ENCODE results near the gene CCNG1.

Gene CCNG1

DNA sequence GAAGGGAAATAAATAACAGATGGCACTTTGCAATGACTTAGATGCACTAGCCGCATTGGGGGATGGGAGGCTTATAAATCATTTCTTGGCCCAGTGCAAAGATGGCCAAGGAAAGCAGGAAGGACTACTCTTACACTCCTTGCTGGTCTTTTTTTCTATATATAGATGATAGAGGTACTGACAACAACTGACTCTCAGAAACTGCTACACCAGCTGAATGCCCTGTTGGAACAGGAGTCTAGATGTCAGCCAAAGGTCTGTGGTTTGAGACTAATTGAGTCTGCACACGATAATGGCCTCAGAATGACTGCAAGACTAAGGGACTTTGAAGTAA, 1.7 kb downstream of the CCNG1 start:
- ChIA-PET CTCF (interaction anchor here (0.6 to 0.7 kb wide), 3 partner anchors 36 to 1897 kb away, joined by 3 to 8 read pairs (median 3); no protein-coding TSS in a partner anchor), POLR2A (ENCODE audit: low non-redundant PET) (interaction anchor here (0.5 kb wide), 1 partner anchor 16 kb away, joined by 3 read pairs; no protein-coding TSS in a partner anchor)
- no peak for DNase-seq (ENCODE audit: low spot score)
- peak overlapping the region; percentile 66 for H3K27ac ChIP-seq
- TF ChIP-seq CTCF (conservative IDR thresholded peaks at IDR 0.05; ENCODE audit: low read depth): no peak

DNA sequence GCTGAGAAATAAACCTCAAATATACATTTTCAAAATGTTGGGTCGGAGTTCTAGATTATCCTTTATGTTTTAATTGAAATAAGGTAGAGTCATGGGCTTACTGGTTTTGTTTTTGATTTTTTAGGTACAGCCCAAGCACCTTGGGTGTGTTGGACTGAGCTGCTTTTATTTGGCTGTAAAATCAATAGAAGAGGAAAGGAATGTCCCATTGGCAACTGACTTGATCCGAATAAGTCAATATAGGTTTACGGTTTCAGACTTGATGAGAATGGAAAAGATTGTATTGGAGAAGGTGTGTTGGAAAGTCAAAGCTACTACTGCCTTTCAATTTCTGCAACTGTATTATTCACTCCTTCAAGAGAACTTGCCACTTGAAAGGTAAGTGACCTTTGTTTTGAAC, 3.6 kb downstream of the CCNG1 start:
- CTCF ChIA-PET: interaction anchor here (0.6 kb wide), 1 partner anchor 93 kb away, joined by 4 read pairs; no protein-coding TSS in a partner anchor
- DNase-seq (ENCODE audit: low spot score): no peak
- TF ChIP-seq CTCF (conservative IDR thresholded peaks at IDR 0.05; ENCODE audit: low read depth): no peak
- H3K27ac ChIP-seq: no peak overlapping the region
- POLR2A ChIA-PET (ENCODE audit: low non-redundant PET): no interaction called here

DNA sequence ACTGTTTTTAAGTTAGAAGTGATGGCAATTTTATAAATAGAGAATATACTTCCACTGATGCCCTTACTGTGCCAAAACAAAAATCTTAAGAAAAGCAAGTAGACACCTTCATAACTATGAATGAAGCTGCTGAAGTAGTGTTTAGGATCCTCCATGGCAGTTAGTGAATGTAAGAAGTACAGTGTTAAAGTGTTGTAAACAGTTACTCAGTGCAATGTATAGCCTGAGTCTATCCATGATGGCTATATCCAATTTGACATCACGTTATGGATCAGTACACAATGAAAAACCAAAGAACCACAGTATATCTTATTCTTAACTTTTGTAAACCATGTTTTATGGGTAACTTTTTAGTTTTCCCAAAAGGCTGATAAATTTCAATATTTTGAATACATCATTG, 7.1 kb downstream of the CCNG1 start:
- DNase-seq (ENCODE audit: low spot score): no peak
- no peak overlapping the region for H3K27ac ChIP-seq
- POLR2A ChIA-PET (ENCODE audit: low non-redundant PET): no interaction called here
- CTCF ChIA-PET: no interaction called here
- TF ChIP-seq CTCF (conservative IDR thresholded peaks at IDR 0.05; ENCODE audit: low read depth): no peak

DNA sequence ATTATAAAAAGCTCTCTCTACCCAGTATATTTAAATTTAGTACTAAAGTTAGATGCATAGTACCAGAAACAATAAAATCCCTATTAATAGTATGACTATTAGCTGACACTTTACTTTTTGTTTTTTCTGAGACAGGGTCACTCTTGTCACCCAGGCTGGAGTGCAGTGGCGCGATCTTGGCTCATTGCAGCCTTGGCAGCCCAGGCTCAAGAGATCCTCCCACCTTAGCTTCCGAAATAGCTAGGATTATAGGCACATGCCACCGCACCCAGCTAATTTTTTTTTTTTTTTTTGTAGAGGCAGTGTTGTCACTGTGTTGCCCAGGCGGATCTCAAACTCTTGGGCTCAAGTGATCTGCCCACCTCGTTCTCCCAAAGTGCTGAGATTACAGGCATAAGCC, 8.0 kb downstream of the CCNG1 start:
- ChIA-PET CTCF (no interaction called here), POLR2A (ENCODE audit: low non-redundant PET) (no interaction called here)
- DNase-seq (ENCODE audit: low spot score): no peak
- no peak for TF ChIP-seq CTCF (conservative IDR thresholded peaks at IDR 0.05; ENCODE audit: low read depth)
- H3K27ac ChIP-seq: no peak overlapping the region

- no peak overlapping the region for H3K27ac ChIP-seq
- ChIA-PET CTCF (interaction anchor here (0.6 kb wide), 1 partner anchor 466 kb away, joined by 6 read pairs; no protein-coding TSS in a partner anchor), POLR2A (ENCODE audit: low non-redundant PET) (no interaction called here)
- DNase-seq (ENCODE audit: low spot score): no peak
- no peak for TF ChIP-seq CTCF (conservative IDR thresholded peaks at IDR 0.05; ENCODE audit: low read depth)
Observed at GRCh38 chr5:163447191-163447590, 9.8 kb downstream of the CCNG1 start.

DNA sequence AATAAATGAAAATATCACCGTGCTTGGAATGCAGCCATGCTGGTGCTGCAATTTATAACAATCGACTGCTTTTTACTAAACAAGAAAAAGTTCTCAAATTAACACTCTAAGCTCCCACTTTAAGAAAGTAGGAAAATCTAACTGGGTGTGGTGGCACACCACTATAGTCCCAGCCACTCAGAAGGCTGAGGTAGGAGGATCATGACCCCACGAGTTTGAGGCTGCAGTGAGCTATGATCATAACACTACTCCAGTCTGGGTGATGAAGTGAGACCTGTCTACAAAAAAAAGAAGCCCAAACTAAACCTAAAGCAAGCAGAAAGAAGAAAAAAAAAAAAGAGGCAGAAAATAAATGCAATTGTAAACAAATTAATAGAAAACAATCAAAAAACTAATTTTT, 10.5 kb downstream of the CCNG1 start:
- TF ChIP-seq CTCF (conservative IDR thresholded peaks at IDR 0.05; ENCODE audit: low read depth): no peak
- ChIA-PET POLR2A (ENCODE audit: low non-redundant PET) (no interaction called here), CTCF (interaction anchor here (0.6 kb wide), 1 partner anchor 465 kb away, joined by 6 read pairs; no protein-coding TSS in a partner anchor)
- no peak for DNase-seq (ENCODE audit: low spot score)
- H3K27ac ChIP-seq: no peak overlapping the region

GRCh38 chr5:163448491-163448890, 11.1 kb downstream of the CCNG1 start:
- no peak for DNase-seq (ENCODE audit: low spot score)
- no peak for TF ChIP-seq CTCF (conservative IDR thresholded peaks at IDR 0.05; ENCODE audit: low read depth)
- CTCF ChIA-PET: interaction anchor here (0.8 kb wide), 1 partner anchor 1978 kb away, joined by 3 read pairs; no protein-coding TSS in a partner anchor
- POLR2A ChIA-PET (ENCODE audit: low non-redundant PET): no interaction called here
- H3K27ac ChIP-seq: no peak overlapping the region

Data from RWPE1 (cell line).